Activated CD4-positive, CD25-positive, alpha-beta regulatory T cell treated with anti-CD3 and anti-CD28 coated beads, Interleukin-2, amount 50 U/mL, for 16 hours (primary cell): ENCODE measurements around the gene GHRH.

Source experiments
- DNase-seq: peaks from one replicate; pipeline ENCODE4 v3.0.0-alpha.2; 2020; ENCODE audit warnings: low read depth, low spot score

Gene GHRH

DNA sequence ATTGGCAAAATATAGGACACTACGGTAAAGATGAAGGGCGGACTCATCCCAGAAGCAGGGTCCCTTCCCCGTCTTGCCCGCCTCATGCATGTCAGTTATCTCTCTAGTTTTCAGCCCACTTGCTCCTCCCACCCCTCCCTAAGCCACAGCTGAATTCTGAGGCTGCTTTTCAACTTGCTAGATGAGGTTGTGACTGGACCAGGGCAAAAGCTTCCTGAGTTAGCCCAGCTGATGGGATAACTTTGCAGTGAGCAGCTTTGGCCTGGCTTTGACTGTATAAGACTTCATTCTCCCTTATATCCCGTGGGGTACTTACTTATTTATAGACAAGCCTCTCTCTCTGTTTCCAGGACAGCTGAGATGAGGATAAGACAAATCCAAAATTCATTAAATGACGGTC, 23.2 kb downstream of the GHRH start:
- no peak for DNase-seq

DNA sequence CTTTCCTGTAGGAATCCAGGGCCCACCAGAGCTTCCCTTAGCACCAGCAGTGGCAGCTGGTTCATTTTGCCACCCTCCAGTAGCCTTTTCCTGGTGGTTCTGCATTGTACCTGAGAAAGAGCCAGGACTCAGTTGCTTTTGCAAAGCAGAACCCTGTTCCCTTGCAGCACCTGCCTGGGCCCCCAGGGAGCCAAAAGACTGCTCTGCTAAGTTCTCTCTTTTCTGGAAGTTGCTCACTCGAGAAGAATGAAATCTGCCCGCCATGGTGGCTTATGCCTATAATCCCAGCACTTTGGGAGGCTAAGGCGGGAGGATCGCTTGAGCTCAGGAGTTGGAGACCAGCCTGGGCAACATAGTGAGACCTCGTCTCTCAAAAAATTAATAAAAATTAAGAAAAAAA, 24.0 kb downstream of the GHRH start:
- no peak for DNase-seq

DNA sequence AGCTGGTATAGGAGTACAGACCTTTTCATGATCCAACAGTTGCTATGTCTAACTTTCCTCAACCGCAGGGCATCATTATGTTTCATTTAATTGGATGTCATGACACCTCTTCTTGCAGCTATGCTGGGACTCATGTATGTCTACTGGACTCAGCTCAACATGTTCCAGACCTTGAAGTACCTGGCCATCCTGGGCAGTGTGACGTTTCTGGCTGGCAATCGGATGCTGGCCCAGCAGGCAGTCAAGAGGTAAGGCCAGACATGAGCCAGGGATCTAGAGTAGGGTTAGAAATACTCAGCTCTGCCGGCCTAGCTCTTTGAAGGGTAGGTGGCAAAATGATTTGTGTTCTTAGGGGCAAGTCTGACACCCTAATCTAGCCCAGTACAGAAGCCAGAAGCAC, 25.2 kb downstream of the GHRH start:
- DNase-seq: no peak

DNA sequence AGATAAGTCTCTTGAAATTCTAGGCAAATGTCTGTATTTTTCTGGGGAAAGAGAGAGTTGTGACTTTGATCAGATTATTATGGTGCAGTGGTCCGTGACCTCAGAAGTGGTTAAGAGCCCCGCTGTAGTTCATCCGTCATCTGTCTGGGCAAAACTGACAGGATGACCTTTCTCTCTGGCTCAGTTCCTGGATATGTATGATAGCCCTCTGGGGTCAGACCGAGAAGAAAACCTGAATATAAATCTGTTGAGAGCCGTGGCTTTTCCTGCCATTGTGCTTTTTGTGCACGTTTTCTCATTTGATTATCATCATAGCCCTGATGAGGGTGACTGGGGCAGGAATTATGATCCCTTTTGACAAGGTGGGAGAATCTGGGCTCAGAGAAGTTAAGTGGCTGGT, 26.5 kb downstream of the GHRH start:
- DNase-seq: no peak

DNA sequence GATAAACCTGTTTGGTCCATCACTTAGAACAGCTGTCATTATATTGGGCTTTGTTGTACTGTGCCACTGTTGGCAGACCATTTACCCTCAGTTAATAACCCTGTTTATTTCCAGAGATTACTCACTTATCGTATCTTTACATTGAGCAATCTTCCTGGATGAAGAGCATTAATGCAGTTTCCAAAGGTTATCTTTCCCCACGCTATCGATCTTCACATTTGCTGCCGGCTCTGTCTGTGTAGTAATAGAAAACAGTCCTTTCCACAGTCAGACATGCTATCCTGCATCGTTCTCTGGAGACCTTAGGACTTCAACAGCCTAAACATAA, 27.4 kb downstream of the GHRH start:
- no peak for DNase-seq

DNA sequence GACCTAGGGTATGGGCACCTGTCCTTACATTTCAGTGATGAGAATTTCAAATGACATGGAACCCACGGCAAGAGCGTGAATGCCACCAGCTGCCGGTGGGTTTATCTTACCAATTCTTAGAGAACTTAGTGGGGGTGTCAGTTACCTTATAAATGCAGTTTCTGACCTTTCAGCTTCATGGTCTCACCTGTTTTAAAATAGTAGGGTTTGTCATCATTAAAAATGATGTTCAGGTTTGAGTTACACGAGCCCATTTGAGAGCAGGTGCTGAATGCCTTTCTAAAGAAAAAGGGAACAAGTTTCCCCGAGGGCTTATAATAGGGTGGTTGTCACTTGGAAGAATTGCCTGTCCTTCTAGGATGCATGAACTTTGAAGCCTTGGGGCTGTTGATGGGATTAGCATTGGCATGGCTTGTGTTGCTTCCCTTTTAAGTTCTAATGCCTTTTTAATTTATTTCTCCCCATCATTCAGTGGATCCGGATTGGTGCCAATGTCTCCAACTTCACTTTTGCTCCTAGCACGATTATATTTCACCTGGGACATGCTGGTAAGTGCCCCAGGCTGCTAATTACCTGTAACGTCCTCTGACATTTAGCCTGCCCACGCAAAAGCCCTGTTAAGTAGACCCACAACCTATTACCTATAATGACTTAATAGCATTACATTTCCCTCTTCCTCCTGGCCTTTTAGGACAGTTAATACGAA, 27.9 kb downstream of the GHRH start:
- no peak for DNase-seq

DNA sequence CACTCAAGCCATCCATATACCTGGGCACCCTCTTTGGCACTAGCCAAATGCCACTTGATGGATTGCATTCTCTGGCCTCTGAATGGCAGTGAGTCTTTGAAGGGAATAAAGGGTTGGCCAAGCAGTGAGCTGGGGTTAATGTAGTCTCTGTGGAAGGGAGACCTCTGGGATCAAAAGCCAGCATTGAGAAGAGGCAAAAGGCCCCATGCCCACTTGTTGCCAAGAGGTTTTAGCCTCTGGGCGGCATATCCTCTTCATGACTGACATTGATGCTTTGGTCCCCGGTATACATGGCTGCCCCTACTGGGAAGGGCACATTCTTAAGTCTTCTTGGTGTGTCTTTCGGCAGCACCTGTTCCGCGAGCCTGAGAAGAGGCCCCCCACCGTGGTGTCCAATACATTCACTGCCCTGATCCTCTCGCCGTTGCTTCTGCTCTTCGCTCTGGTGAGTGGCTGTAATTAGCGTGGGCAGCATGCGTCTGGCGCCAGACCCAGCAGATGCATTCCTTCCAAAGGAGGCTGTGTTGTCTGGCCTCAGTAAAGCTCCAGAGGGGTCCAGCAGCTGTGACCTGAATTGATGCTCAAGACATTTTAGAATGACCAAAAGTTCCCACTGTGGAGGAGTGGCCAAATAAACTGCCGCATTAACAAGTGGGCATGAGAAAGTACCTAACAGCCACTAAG, 29.5 kb downstream of the GHRH start:
- no peak for DNase-seq

DNA sequence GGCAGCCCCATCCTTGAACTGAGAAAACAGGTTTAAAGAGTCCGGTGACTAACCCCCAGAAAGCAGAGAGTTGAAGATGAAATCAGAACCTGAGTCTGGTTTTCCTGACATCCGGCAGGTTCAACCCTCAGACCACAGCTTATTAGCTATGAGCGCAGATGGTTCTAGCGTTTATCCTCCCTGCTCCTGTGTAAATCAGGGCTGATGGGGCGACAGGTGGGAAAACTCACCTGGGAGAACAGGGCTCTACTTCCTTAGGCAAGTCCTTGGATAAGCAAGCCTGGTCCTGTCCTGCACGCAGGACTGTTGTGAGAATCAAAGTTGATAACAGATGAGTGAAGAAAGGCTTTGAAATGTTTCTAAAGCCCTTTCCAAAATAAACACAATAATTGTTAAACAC, 31.4 kb downstream of the GHRH start:
- DNase-seq: no peak

DNA sequence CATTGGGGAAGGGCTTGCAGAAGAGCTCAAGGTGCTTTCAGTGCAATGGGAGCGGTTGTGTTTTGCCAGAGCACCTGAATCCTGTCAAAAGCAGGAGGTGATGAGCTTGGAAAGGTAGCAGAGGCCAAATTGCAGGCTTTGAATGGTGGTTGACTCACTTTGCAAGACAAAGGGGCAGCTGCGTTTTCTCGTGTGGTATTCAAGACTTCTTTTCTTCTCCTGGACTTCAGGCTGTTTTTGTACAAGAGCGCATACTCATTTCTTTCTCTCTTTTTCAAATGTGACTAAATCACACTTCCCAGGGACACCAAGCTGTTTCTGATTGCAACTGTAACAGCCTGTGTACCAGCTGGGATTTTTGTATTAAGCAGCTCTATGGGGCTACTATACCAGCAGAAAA, 32.3 kb downstream of the GHRH start:
- DNase-seq: no peak

DNA sequence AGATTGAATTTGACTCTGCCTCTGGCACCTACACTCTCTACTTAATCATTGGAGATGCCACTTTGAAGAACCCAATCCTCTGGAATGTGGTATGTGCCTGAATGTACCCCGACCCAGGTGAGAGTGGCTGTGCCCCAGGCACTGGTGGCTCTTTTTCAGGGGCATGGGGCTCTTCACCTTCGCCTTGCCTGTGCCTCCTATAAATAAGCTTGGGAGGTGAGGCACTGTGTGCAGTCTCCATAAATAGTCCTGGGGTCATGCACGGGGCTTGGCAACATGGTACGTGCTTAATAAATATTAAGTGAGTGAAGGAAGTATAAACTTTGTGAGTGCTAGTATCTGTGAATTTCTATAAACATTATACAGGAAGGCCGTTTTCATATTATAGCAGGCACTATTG, 33.0 kb downstream of the GHRH start:
- no peak for DNase-seq

DNA sequence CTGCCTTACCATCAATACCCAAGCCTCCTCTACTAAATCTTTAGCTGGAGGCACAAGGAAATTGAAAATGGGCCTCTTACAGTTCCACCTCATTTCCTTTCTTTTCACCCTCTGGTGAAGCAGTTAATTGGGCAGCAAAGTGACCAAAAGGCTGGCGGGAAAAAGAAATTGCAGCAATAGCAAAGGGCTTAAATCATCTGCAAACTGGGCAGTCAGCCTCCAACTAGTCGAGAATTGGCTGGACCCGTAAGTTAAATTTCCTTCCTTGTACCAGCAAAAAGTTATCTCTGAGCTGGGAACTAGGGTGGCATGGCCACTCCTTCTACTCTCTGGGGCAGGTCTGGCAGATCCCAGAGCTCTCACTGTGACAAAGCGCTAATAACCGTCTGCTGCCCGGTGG, 33.5 kb downstream of the GHRH start:
- DNase-seq: no peak

DNA sequence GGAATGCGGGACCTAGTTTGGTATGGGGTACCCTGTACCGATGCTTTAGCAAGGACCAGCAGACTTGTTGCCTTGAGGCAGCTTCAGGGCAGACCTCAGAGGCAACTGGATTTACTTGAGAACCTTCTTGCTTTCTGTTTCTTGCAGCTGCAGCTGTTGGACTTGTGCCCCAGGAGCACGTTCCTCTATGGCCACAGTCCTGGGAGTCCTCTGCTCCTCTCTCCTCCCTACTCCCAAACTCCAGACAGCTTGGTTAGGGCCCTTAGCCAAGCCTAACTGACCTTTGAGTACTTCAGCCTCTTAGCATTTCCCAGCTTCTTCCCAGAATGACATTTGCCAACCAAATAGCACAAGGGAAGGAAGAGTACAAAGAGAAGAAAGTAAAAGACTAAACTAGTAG, 34.7 kb downstream of the GHRH start:
- no peak for DNase-seq

DNA sequence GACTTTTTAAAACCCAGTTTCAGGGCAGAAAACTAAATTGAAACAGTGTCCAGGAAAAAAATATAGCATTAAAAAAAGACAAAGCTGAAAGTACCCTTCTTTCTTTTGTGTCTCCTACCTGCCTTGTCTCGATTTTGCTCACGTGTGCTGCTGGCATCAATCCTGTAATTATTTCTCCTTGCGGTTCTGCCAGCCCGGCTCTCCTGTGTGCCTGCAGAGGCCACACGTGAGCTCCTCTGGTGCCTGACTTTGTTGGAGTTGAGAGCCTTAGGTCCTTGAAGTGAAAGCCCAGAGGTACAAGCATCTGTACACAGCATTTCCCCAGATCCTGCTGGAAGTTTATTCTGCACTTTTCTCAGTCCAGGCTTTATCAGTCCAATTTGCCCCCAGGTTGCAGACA, 36.5 kb downstream of the GHRH start:
- DNase-seq: no peak

DNA sequence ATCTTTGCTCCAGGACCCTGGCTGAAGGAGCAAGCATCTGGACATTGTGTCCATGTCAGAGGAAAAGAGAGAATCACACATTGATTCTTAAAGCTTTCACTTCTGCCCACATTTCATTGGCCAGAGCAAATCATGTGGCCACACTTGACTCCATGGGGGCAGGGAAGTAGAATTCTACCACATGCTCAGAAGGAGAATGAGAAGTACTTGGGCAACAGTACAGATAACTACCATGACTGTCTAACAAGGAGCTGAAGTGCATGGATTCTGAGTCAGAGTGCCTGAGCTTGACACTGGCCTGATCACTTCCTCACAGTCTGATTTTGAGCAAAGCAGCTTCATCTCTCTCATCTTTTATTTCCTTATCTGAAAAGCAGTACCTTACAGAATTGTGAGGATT, 38.6 kb downstream of the GHRH start:
- no peak for DNase-seq

DNA sequence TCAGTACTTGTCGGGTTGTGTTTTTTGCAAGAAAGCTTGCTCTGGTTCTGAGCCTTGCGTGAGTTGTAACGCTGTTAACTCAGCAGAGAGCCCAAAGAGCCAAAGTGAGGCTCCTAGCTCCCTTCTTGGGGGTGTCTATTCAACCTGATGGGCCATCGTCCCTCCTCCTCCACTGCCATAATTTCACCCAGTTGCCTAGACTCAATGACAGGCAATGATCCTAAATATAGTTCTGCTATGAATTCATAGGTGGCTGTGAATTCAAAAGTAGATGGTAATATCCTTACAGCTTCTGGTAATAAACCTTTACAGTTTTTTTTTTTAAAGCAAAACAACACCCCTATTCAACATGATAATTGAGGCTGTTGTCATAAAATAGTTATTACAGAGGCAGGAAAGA, 39.5 kb downstream of the GHRH start:
- DNase-seq: no peak

DNA sequence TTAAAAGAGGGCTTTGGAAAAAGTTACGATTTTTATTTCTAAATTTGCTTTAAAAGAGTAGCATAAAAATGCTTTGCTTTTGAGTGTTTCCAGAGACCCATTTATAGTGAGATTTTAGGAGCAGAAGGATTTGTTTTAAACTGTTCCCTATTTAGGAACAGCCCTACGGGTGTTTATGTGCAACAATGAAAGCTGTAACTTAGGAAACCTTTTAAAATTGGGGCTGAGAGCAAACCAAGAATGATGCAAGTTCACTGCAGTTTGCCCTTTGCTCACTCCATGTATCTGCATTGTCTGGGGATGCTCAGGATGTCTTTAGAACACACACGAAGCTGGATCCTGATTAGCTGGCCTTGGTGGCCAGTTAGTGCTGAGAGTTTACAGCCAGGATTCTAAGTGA, 40.9 kb downstream of the GHRH start:
- no peak for DNase-seq

DNA sequence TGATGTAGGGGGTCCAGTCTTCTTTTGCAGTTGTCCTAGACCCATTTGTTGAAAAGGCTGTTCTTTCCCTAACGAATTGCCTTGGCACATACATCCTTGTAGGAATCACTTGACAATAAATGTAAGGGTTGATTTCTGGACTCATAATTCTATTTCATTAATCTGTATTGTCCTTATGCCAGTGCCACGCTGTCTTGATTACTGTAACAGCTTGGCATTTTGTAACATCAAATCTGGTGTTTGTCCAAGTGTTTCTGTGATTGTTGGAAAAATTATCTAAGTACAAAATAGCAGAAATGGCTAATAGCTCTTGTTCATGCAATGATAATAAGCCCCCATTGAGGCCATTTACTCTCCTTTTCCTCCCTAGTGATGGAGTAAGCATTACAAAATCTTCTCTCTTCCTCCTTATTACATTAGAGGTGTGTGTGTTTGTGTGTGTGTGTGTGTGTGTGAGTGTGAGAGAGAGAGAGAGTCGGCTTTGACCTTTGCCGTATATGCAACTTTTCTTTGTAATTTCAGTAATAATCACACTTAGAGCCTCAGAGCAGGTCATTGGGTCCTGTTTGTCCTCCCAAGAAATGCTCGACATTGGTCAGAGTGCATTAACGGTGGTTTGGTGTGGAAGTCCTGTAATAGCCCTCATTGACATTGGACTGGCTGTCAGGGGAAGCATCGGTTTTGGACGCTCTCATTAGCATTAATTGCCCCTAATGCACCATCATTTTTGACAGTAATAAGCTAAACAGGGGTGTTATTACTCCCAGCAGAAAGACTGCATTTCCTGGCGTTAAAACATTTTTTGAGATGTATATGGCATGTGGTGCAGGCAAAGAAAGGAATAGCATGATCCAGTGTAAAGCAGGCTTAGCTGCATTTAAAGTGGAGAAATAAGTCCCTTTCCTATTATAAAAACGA, 41.6 kb downstream of the GHRH start:
- no peak for DNase-seq

DNA sequence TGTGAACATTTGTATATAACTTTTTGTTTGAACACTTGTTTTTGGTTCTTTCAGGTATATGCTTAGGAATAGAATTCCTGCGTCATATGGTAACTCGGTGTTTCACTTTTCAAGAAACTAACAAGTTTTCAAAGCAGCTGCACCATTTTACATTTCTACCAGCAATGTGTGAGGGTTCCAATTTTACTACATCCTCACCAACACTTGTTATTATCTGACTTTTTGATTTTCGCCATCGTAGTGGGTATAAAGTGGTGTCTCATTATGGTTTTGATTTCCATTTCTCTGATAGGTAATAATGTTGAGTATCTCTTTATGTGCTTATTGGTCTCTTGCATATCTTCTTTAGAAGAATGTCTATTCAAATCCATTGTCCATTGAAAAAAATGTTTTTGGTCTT, 42.6 kb downstream of the GHRH start:
- no peak for DNase-seq

DNA sequence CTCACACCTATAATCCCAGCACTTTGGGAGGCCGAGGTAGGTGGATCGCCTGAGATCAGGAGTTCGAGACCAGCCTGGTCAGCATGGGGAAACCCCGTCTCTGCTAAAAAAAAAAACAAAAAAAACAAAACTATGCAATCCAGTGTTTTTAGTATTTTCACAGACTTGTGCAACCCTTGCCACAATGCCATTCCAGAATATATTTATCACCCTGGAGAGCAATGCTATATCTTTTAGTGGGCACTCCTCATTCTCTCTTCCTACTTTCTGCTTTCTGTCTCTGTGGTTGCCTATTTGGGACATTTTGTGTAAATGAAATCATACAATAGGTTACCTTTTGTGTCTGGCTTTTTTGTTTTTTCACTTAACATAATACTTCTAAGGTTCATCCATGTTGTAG, 43.2 kb downstream of the GHRH start:
- no peak for DNase-seq

DNA sequence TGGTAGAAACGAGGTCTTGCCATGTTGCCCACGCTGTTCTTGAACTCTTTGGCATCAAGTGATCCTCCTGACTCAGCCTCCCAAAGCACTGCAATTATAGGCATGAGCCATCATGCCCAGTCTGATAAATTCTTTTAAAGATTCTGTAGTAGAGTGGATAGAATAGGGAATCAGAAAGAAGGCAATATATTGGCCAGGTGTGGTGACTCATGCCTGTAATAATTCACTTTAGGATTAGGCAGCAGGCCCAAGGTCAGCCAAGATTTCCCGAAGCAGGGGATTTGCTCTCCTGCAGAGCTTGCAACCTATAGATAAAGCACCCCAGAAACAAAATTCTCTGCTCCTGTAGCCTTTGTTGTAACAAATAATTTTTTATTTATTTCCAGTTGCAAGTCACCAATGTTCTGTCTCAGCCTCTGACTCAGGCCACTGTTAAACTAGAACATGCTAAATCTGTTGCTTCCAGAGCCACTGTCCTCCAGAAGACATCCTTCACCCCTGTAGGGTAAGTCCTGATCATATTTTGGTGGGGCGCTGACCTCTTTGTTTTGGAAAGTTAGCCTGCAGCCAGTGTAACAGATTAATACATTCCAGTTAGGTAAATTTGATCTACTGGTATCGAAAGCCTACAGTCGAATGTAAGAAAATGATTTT, 51.8 kb downstream of the GHRH start:
- DNase-seq: no peak

DNA sequence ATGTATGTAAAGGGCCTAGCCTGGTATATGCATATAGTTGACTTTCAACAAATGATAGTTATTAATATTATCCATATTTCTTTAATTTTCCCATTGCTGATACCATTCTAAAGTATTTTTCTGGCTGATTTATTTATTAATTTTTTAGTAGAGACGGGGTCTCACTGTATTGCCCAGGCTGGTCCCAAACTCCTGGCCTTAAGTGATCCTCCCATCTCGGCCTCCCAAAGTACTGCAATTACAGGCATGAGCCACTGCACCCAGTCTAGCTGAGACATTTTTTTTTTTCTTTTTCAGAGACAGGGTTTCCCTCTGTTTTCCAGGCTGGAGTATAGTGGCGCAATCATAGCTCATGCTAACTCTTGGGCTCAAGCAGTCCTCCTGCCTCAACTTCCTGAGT, 52.4 kb downstream of the GHRH start:
- no peak for DNase-seq

DNA sequence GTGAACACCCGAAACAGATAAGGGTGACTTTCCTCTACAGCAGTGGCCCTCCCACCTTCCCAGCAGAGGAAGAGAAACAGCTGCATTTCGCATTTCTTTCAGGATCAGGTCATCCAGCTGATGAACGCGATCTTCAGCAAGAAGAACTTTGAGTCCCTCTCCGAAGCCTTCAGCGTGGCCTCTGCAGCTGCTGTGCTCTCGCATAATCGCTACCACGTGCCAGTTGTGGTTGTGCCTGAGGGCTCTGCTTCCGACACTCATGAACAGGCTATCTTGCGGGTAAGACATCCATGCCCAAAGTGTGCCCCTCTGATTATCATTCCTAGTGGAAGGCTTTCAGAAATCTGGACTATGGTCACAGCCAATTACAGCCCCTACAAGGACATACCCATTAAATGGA, 54.4 kb downstream of the GHRH start:
- DNase-seq: no peak
